Measurements from ENCODE around the gene FPR2.

DNA sequence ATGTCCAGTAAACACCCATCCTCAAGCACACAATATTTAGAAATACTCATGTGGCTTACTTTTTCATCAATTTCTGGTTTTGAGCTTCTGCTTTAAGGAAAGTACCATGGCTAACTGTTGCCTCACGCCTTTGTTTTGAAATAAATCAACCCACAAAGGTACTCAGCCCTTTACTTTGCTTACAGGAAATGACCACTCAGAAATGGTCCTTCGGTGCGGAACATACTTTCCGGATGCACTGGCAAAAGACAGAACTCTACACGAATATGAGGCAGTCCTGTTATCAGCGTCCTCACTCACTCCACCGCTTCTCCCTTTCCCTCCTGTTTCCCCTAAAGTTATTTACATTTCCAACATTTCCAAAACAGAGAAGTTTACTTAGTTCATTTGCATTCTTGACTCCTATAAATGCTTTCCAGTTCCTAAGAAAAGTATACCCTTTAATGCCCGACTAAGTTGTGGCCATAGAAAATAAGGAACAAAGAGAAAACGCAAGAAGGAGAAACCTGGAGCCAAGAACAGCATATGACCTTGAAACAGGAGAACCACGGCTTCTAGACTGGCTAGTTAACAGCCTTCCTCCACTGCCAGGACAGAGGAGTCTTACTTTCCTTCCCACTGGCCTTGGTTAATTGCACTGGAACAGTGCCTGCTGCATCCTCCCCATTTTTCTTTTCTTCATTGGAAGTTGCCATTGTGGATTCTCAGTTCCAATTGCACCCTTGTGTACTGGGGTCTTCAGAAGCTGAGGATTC, 10.6 kb downstream of the FPR2 start:
- TF ChIP-seq SP1 (IDR thresholded peaks at IDR 0.05), result no peak
- no peak for TF ChIP-seq NFRKB (IDR thresholded peaks at IDR 0.05)
- TF ChIP-seq TARDBP (IDR thresholded peaks at IDR 0.05), result no peak
- TF ChIP-seq FOXM1 (IDR thresholded peaks at IDR 0.05; ENCODE audit: borderline replicate concordance), result no peak
- TF ChIP-seq FOXK2 (IDR thresholded peaks at IDR 0.05), result no peak
- TF ChIP-seq HDGF (IDR thresholded peaks at IDR 0.05; ENCODE audit: borderline replicate concordance), result no peak
- TF ChIP-seq BHLHE40 (IDR thresholded peaks at IDR 0.05; ENCODE audit: borderline replicate concordance), result no peak
- TF ChIP-seq LEF1 (IDR thresholded peaks at IDR 0.05; ENCODE audit: borderline replicate concordance), result no peak
- TF ChIP-seq ZNF384 (IDR thresholded peaks at IDR 0.05), result no peak
- TF ChIP-seq PKNOX1 (IDR thresholded peaks at IDR 0.05), result no peak
- no peak for TF ChIP-seq ARNT (IDR thresholded peaks at IDR 0.05)
- TF ChIP-seq SUZ12 (IDR thresholded peaks at IDR 0.05), result no peak

Measured in HEK293T (cell line).